A673 (cell line): ENCODE data around the gene APBA1. TPM values are rescaled to one million over a fixed set of nuclear protein-coding genes. Genes with fewer than 3 reads are reported as not detected.

Source experiments
- BruUV-seq: library from RNA; stranded (reverse); fragments of 400-500 nt; replicated peaks from 2 replicates; lab custom pipeline; 2021; lab: Mats Ljungman, UMichigan
- CTCF ChIA-PET: fragments of 300-600 bp; sonication (Branson Sonifier 250); formaldehyde crosslinking; loops from one replicate; lab custom pipeline; 2022; ENCODE audit warnings: antibody characterized with exemption; lab: Charles Lee
- POLR2A ChIA-PET: fragments of 300-600 bp; sonication (Branson Sonifier 250); formaldehyde crosslinking; loops from one replicate; lab custom pipeline; 2022; ENCODE audit warnings: antibody characterized with exemption; ENCODE audit not compliant: low non-redundant PET; lab: Charles Lee
- DNase-seq: peaks from one replicate; pipeline ENCODE4 v3.0.0-alpha.2; 2015; ENCODE audit warnings: low spot score
- H3K27ac ChIP-seq: fragments of 200-600 bp; sonication (generic); 2 replicates; pipeline ENCODE4 v1.5.1; 2016; ENCODE audit warnings: mixed run types, low read depth, mild to moderate bottlenecking, mixed read lengths, antibody characterized with exemption, low read length; ENCODE audit not compliant: poor library complexity, severe bottlenecking
- H3K27me3 ChIP-seq: fragments of 200-600 bp; sonication (generic); replicated peaks from 2 replicates; pipeline ENCODE4 v1.6.1; 2017; ENCODE audit warnings: mixed run types, low read depth, mild to moderate bottlenecking, mixed read lengths, antibody characterized with exemption, low read length; ENCODE audit not compliant: insufficient read depth, poor library complexity
- H3K36me3 ChIP-seq: fragments of 200-600 bp; sonication (generic); 2 replicates; pipeline ENCODE4 v1.6.1; 2016; ENCODE audit warnings: mixed run types, mild to moderate bottlenecking, mixed read lengths, antibody characterized with exemption, low read length; ENCODE audit not compliant: insufficient read depth, poor library complexity, severe bottlenecking
- H3K4me1 ChIP-seq: fragments of 200-600 bp; sonication (generic); 2 replicates; pipeline ENCODE4 v1.6.1; 2017; ENCODE audit warnings: mixed run types, mild to moderate bottlenecking, mixed read lengths, antibody characterized with exemption, low read length; ENCODE audit not compliant: insufficient read depth, poor library complexity, severe bottlenecking
- H3K4me3 ChIP-seq: fragments of 200-600 bp; sonication (generic); 2 replicates; pipeline ENCODE4 v1.5.1; 2016; ENCODE audit warnings: low read depth, mixed run types, mild to moderate bottlenecking, mixed read lengths, low read length; ENCODE audit not compliant: poor library complexity, severe bottlenecking
- H3K9me3 ChIP-seq: fragments of 200-600 bp; sonication (generic); 2 replicates; pipeline ENCODE4 v1.6.1; 2016; ENCODE audit warnings: mixed run types, low read depth, mild to moderate bottlenecking, mixed read lengths, antibody characterized with exemption, low read length; ENCODE audit not compliant: poor library complexity, severe bottlenecking
- CTCF ChIP-seq: fragments of 300-800, 200-600 bp; sonication (generic); conservative IDR thresholded peaks from 2 replicates; pipeline ENCODE4 v1.5.1; 2017; ENCODE audit warnings: low read depth, mild to moderate bottlenecking, antibody characterized with exemption, low read length, moderate library complexity, mixed read lengths
- EZH2 ChIP-seq: fragments of 200-600 bp; sonication (generic); IDR thresholded peaks from 2 replicates; pipeline ENCODE4 v1.6.1; 2017; ENCODE audit warnings: borderline replicate concordance, low read depth, mild to moderate bottlenecking, mixed read lengths, antibody characterized with exemption, low read length; ENCODE audit not compliant: poor library complexity, severe bottlenecking
- intact Hi-C: fragments of 100-400 bp; cut with micrococcal nuclease; formaldehyde crosslinking; loops from one replicate; pipeline ENCODE4 v1.10.0; 2022; ENCODE audit not compliant: unreplicated experiment
- total RNA-seq: library from RNA; stranded (reverse); gene quantifications from 2 replicates; pipeline ENCODE4 v1.2.3, GENCODE V29; 2021

The APBA1 gene
- total RNA-seq, 1 experiment from 2014 or later, result 0.13 TPM

GRCh38 chr9:69675563-69675962 is 3.4 kb upstream of the APBA1 start:
- DNase-seq, result no peak
- intact Hi-C loops, result loop anchor here (10.0 kb wide), 1 partner anchor 251 kb away; no protein-coding TSS in a partner anchor
- no peak overlapping the region for H3K27ac ChIP-seq
- ChIA-PET CTCF (no interaction called here), POLR2A (no interaction called here)
- no peaks in the 10 kb centered on the region for H3K36me3 ChIP-seq
- TF ChIP-seq EZH2 (no peak), CTCF (no peak)
- no peaks in the 10 kb centered on the region for H3K9me3 ChIP-seq
- peaks cover 11% of the 10 kb centered on the region for H3K27me3 ChIP-seq
- BruUV-seq, result no TSS peak
- H3K4me1 ChIP-seq, result peaks cover 6% of the 10 kb centered on the region
- H3K4me3 ChIP-seq, result no peak overlapping the region

DNA sequence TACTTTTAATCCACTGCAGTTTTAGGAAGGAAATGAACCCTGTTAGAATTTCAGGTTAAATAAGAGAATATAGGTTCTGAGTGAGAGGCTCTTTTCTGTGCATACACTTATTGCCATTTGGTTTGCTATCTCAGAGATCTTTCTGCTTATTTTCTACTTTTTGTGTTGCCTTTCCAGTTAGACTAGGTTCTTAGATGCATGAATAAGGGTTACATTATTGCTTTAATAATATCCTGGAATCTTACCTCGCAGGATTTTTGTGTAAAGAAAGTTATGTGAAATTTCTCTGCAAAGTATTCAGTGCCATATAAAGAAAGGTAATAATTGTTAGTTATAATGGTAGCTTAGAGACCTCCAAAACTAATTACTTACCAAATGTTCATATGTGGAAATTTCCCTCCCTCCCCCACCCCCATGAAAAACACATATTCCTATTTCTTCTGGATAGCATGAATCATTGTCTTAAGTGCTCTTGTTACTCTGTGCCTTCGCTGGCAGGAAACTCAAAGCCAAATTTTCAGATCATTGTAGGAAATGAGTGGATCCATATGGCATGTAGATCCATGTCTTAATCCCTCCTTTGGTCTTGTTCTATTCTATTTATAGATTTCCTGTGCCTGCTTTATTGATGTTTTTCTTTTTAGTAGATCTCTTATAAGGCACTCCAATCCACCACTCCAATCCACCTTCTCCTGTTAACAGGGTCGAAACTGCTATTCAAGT is 2.7 kb upstream of the APBA1 start:
- ChIA-PET CTCF (no interaction called here), POLR2A (no interaction called here)
- H3K4me1 ChIP-seq, result peaks cover 6% of the 10 kb centered on the region
- BruUV-seq, result no TSS peak
- H3K27ac ChIP-seq, result no peak overlapping the region
- peaks cover 18% of the 10 kb centered on the region for H3K27me3 ChIP-seq
- intact Hi-C loops, result loop anchor here (5.0 to 10.0 kb wide), 5 partner anchors 82 to 250 kb away; no protein-coding TSS in a partner anchor
- TF ChIP-seq EZH2, result no peak
- TF ChIP-seq CTCF, result no peak
- H3K9me3 ChIP-seq, result no peaks in the 10 kb centered on the region
- peak; percentile 64 for DNase-seq
- H3K36me3 ChIP-seq, result no peaks in the 10 kb centered on the region
- no peak overlapping the region for H3K4me3 ChIP-seq

GRCh38 chr9:69674112-69674685 is 2.0 kb upstream of the APBA1 start:
- ChIA-PET POLR2A (no interaction called here), CTCF (interaction anchor here (1.0 to 1.3 kb wide), 2 partner anchors 246 to 257 kb away, joined by 4 to 5 read pairs; no protein-coding TSS in a partner anchor)
- Histone ChIP-seq H3K27me3 (peaks cover 25% of the 10 kb centered on the region), H3K4me1 (peaks cover 6% of the 10 kb centered on the region), H3K9me3 (no peaks in the 10 kb centered on the region), H3K36me3 (no peaks in the 10 kb centered on the region), H3K27ac (no peak overlapping the region), H3K4me3 (no peak overlapping the region)
- intact Hi-C loops, result loop anchor here (5.0 to 10.0 kb wide), 5 partner anchors 83 to 249 kb away; no protein-coding TSS in a partner anchor
- no TSS peak for BruUV-seq
- TF ChIP-seq CTCF (no peak), EZH2 (no peak)
- no peak for DNase-seq
